Measurements from ENCODE around the gene CEP78.
A peak's percentile ranks its signal among the peaks of the same experiment; 100 is the strongest.

The CEP78 gene

DNA sequence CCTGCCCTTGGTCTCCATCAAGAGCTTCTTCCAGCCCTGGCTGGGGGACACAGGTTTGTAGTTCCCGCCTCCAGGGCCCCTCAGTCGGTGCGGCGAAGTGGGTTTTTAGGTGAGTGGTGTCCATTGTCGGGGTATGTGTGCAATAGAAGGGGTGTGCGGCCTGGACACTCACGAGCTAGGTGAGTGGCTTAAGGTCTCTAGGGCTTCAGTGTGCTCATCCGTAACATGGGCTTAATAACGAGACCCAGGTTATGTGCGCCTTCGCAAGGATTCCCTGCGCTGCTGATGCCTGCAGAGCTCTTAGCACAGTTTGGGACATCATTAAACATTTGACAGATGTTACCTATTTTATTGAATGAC is 656 bp downstream of the CEP78 start:
- no peaks in the 10 kb centered on the region for H3K27me3 ChIP-seq (ENCODE audit: control insufficient read depth in 1 of 2, insufficient read depth in 1 of 2, low read length in 2 of 2)
- H2BK120ac ChIP-seq (ENCODE audit: low read depth, low read length): no peak overlapping the region
- 3% methylated on average over 12 of the region's 12 CpGs for WGBS
- DNase-seq: no peak
- no peak overlapping the region for H2AK5ac ChIP-seq (ENCODE audit: low read length, severe bottlenecking)
- no peak overlapping the region for H4K91ac ChIP-seq (ENCODE audit: low read length)
- H3K18ac ChIP-seq (ENCODE audit: low read depth in 1 of 2, low read length in 2 of 2): peak overlapping the region in 1 of 2 experiments; percentile 84
- no peak overlapping the region for H4K8ac ChIP-seq (ENCODE audit: low read length)
- peak overlapping the region; percentile 100 for H2AFZ ChIP-seq (ENCODE audit: low read depth, low read length)
- peak overlapping the region; percentile 92 for H3K9ac ChIP-seq (ENCODE audit: low read length)
- peak overlapping the region; percentile 81 to 93 for H3K4me3 ChIP-seq (ENCODE audit: insufficient read depth in 1 of 2, low read depth in 1 of 2, low read length in 2 of 2)
- no peak overlapping the region for H2BK12ac ChIP-seq (ENCODE audit: low read length in 2 of 2)
- H2BK5ac ChIP-seq (ENCODE audit: low read depth, low read length, poor library complexity, severe bottlenecking): peak overlapping the region; percentile 35
- peaks cover 6% of the 10 kb centered on the region for H3K4me1 ChIP-seq (ENCODE audit: control insufficient read depth, insufficient read depth, low read depth, low read length)
- peak overlapping the region; percentile 25 for H3K27ac ChIP-seq (ENCODE audit: low read length, poor library complexity, severe bottlenecking)
- peak overlapping the region; percentile 78 for H3K4me2 ChIP-seq (ENCODE audit: low read length, poor library complexity, severe bottlenecking)
- peaks cover 0 to 3% of the 10 kb centered on the region in 2 experiments for H3K36me3 ChIP-seq (ENCODE audit: control insufficient read depth in 1 of 2, insufficient read depth in 2 of 2, low read depth in 1 of 2, low read length in 2 of 2)
- H2BK15ac ChIP-seq (ENCODE audit: low read depth, poor library complexity, severe bottlenecking): no peak overlapping the region
- no peaks in the 10 kb centered on the region for H3K9me3 ChIP-seq (ENCODE audit: control insufficient read depth, low read length)
- H3K4ac ChIP-seq (ENCODE audit: low read depth in 1 of 2, low read length in 2 of 2): no peak overlapping the region
- H3K14ac ChIP-seq (ENCODE audit: low read length in 2 of 2): no peak overlapping the region
- peaks cover 27% of the 10 kb centered on the region for H3K79me1 ChIP-seq (replicated peaks; ENCODE audit: low read length, poor library complexity, severe bottlenecking)
- peak overlapping the region in 1 of 2 experiments; percentile 81 for H3K23ac ChIP-seq (ENCODE audit: low read length in 2 of 2)

- Histone ChIP-seq H2BK15ac (ENCODE audit: low read depth, poor library complexity, severe bottlenecking) (no peak overlapping the region), H3K4ac (ENCODE audit: low read depth in 1 of 2, low read length in 2 of 2) (no peak overlapping the region)
- 92% methylated on average over 12 of the region's 13 CpGs for WGBS
Measured at GRCh38 chr9:78238046-78239038, 2.5 kb downstream of the CEP78 start.

DNA sequence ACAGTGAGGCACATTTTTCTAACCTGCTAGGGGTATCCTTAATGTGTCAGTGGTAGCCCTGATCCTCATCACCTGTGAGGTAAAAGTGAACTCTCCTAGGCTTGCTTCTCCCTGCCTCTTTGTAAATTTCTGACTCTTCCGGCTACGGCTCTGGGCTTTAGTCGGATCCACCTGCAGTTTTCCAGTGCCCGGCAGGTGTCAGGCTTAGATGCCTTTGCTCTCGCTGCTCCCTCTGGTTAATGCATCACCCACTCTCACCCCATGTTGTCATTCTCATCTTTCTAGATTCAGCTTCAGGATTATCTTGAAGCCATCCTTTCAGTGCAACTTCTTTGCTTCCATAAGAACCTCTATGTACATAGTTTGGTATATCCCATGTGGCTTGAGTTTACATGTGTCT is 3.6 kb downstream of the CEP78 start:
- H3K9ac ChIP-seq (ENCODE audit: low read length): no peak overlapping the region

More at GRCh38 chr9:78238046-78239038, 2.5 kb downstream of the CEP78 start:
- Histone ChIP-seq H2AK5ac (ENCODE audit: low read length, severe bottlenecking) (no peak overlapping the region), H2AFZ (ENCODE audit: low read depth, low read length) (no peak overlapping the region), H3K4me3 (ENCODE audit: insufficient read depth in 1 of 2, low read depth in 1 of 2, low read length in 2 of 2) (no peak overlapping the region), H3K27ac (ENCODE audit: low read length, poor library complexity, severe bottlenecking) (no peak overlapping the region), H2BK12ac (ENCODE audit: low read length in 2 of 2) (no peak overlapping the region), H4K8ac (ENCODE audit: low read length) (no peak overlapping the region), H3K36me3 (ENCODE audit: control insufficient read depth in 1 of 2, insufficient read depth in 2 of 2, low read depth in 1 of 2, low read length in 2 of 2) (peaks cover 0 to 2% of the 10 kb centered on the region in 2 experiments), H3K4me2 (ENCODE audit: low read length, poor library complexity, severe bottlenecking) (no peak overlapping the region), H3K9ac (ENCODE audit: low read length) (no peak overlapping the region), H3K18ac (ENCODE audit: low read depth in 1 of 2, low read length in 2 of 2) (no peak overlapping the region), H3K27me3 (ENCODE audit: control insufficient read depth in 1 of 2, insufficient read depth in 1 of 2, low read length in 2 of 2) (no peaks in the 10 kb centered on the region), H3K79me1 (replicated peaks; ENCODE audit: low read length, poor library complexity, severe bottlenecking) (peaks cover 20% of the 10 kb centered on the region), H3K14ac (ENCODE audit: low read length in 2 of 2) (no peak overlapping the region), H3K9me3 (ENCODE audit: control insufficient read depth, low read length) (no peaks in the 10 kb centered on the region), H2BK120ac (ENCODE audit: low read depth, low read length) (no peak overlapping the region), H2BK5ac (ENCODE audit: low read depth, low read length, poor library complexity, severe bottlenecking) (no peak overlapping the region), H4K91ac (ENCODE audit: low read length) (no peak overlapping the region), H3K23ac (ENCODE audit: low read length in 2 of 2) (no peak overlapping the region), H3K4me1 (ENCODE audit: control insufficient read depth, insufficient read depth, low read depth, low read length) (peaks cover 6% of the 10 kb centered on the region)
- no peak for DNase-seq

DNA sequence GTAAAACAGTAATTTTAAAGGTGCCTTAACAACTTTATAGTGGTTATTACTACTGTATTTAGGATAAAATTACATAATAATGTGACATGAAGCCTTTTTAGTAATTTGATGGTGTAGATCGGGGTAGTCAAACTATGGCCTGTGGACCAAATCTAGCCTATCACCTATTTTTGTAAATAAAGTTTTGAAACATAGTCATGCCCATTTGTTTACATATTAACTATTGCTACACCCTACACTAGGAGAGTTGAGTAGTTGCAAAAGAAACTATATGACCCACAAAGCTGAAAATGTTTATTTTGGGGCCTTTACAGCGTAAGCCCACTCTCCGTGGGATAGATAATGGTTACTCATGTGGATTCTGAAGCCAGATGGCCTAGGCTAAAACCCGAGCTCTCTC is 6.2 kb downstream of the CEP78 start:
- Histone ChIP-seq H2BK15ac (ENCODE audit: low read depth, poor library complexity, severe bottlenecking) (no peak overlapping the region), H3K9ac (ENCODE audit: low read length) (no peak overlapping the region), H2BK120ac (ENCODE audit: low read depth, low read length) (no peak overlapping the region), H3K4me2 (ENCODE audit: low read length, poor library complexity, severe bottlenecking) (no peak overlapping the region), H3K9me3 (ENCODE audit: control insufficient read depth, low read length) (no peaks in the 10 kb centered on the region), H3K18ac (ENCODE audit: low read depth in 1 of 2, low read length in 2 of 2) (no peak overlapping the region), H2AK5ac (ENCODE audit: low read length, severe bottlenecking) (no peak overlapping the region), H3K79me1 (replicated peaks; ENCODE audit: low read length, poor library complexity, severe bottlenecking) (peaks cover 21% of the 10 kb centered on the region), H3K27ac (ENCODE audit: low read length, poor library complexity, severe bottlenecking) (no peak overlapping the region), H3K36me3 (ENCODE audit: control insufficient read depth in 1 of 2, insufficient read depth in 2 of 2, low read depth in 1 of 2, low read length in 2 of 2) (peaks cover 3 to 5% of the 10 kb centered on the region in 2 experiments), H3K27me3 (ENCODE audit: control insufficient read depth in 1 of 2, insufficient read depth in 1 of 2, low read length in 2 of 2) (no peaks in the 10 kb centered on the region), H3K4me1 (ENCODE audit: control insufficient read depth, insufficient read depth, low read depth, low read length) (peaks cover 3% of the 10 kb centered on the region), H4K8ac (ENCODE audit: low read length) (no peak overlapping the region), H3K4me3 (ENCODE audit: insufficient read depth in 1 of 2, low read depth in 1 of 2, low read length in 2 of 2) (no peak overlapping the region), H2AFZ (ENCODE audit: low read depth, low read length) (no peak overlapping the region), H3K4ac (ENCODE audit: low read depth in 1 of 2, low read length in 2 of 2) (no peak overlapping the region), H4K91ac (ENCODE audit: low read length) (no peak overlapping the region), H3K23ac (ENCODE audit: low read length in 2 of 2) (no peak overlapping the region), H3K14ac (ENCODE audit: low read length in 2 of 2) (no peak overlapping the region), H2BK12ac (ENCODE audit: low read length in 2 of 2) (no peak overlapping the region), H2BK5ac (ENCODE audit: low read depth, low read length, poor library complexity, severe bottlenecking) (no peak overlapping the region)
- DNase-seq: peak; percentile 19
- WGBS: 88% methylated on average over 2 of the region's 4 CpGs

More for the DNA sequence above, 3.6 kb downstream of the CEP78 start:
- Histone ChIP-seq H3K9me3 (ENCODE audit: control insufficient read depth, low read length) (no peaks in the 10 kb centered on the region), H3K4me2 (ENCODE audit: low read length, poor library complexity, severe bottlenecking) (no peak overlapping the region), H4K8ac (ENCODE audit: low read length) (no peak overlapping the region), H2BK5ac (ENCODE audit: low read depth, low read length, poor library complexity, severe bottlenecking) (no peak overlapping the region), H3K36me3 (ENCODE audit: control insufficient read depth in 1 of 2, insufficient read depth in 2 of 2, low read depth in 1 of 2, low read length in 2 of 2) (peaks cover 2 to 3% of the 10 kb centered on the region in 2 experiments), H3K14ac (ENCODE audit: low read length in 2 of 2) (no peak overlapping the region), H3K23ac (ENCODE audit: low read length in 2 of 2) (no peak overlapping the region), H4K91ac (ENCODE audit: low read length) (no peak overlapping the region), H3K79me1 (replicated peaks; ENCODE audit: low read length, poor library complexity, severe bottlenecking) (peaks cover 23% of the 10 kb centered on the region), H2BK120ac (ENCODE audit: low read depth, low read length) (no peak overlapping the region), H3K27ac (ENCODE audit: low read length, poor library complexity, severe bottlenecking) (no peak overlapping the region), H2AFZ (ENCODE audit: low read depth, low read length) (no peak overlapping the region), H3K27me3 (ENCODE audit: control insufficient read depth in 1 of 2, insufficient read depth in 1 of 2, low read length in 2 of 2) (no peaks in the 10 kb centered on the region), H3K18ac (ENCODE audit: low read depth in 1 of 2, low read length in 2 of 2) (no peak overlapping the region), H3K4ac (ENCODE audit: low read depth in 1 of 2, low read length in 2 of 2) (no peak overlapping the region), H3K4me3 (ENCODE audit: insufficient read depth in 1 of 2, low read depth in 1 of 2, low read length in 2 of 2) (no peak overlapping the region), H2BK15ac (ENCODE audit: low read depth, poor library complexity, severe bottlenecking) (no peak overlapping the region), H2BK12ac (ENCODE audit: low read length in 2 of 2) (no peak overlapping the region), H2AK5ac (ENCODE audit: low read length, severe bottlenecking) (no peak overlapping the region), H3K4me1 (ENCODE audit: control insufficient read depth, insufficient read depth, low read depth, low read length) (peaks cover 7% of the 10 kb centered on the region)
- 99% methylated on average over 5 of the region's 5 CpGs for WGBS
- no peak for DNase-seq
